H1 (cell line): ENCODE data around the gene INPPL1. TPM values are rescaled to one million over a fixed set of nuclear protein-coding genes. Genes with fewer than 3 reads are reported as not detected.

Experiments
- POU5F1 ChIP-seq: IDR thresholded peaks from 2 replicates; pipeline ENCODE4 v1.6.1; 2011; ENCODE audit warnings: low read depth, mild to moderate bottlenecking, low read length, moderate library complexity
- SP1 ChIP-seq: IDR thresholded peaks from 2 replicates; pipeline ENCODE4 v1.6.1; 2011; ENCODE audit warnings: low read depth, low read length
- SP4 ChIP-seq: IDR thresholded peaks from 2 replicates; pipeline ENCODE4 v1.6.1; 2012; ENCODE audit warnings: low read length, inconsistent platforms
- USF2 ChIP-seq: IDR thresholded peaks from 2 replicates; pipeline ENCODE4 v1.6.1; 2011; ENCODE audit warnings: low read length, improper control_type of control experiment
- polyA plus RNA-seq, 7 experiments: library from polyadenylated mRNA; depleted of rRNA in 3 of 7; stranded (reverse) in 5 of 7; unstranded in 2 of 7; fragments of >200 nt in 5 of 7; fragments of 200-250 nt in 2 of 7; gene quantifications; 1 replicate in 5 of 7; 2 replicates in 1 of 7; 4 replicates in 1 of 7; pipeline versions ENCODE4 v1.2.1 to v1.2.3, GENCODE V29; 2011 to 2013; ENCODE audit warnings: missing spikeins in 2 of 7, mixed read lengths in 2 of 7
- total RNA-seq: library from RNA; stranded (reverse); fragmentation: NEBNext Ultra II Directional; extraction: Animal tissue kit (Norgen Biotek cat#: 25700); gene quantifications from 2 replicates; pipeline ENCODE4 v1.2.1, GENCODE V29; 2021

The INPPL1 gene
- total and polyA plus RNA-seq, 2 of the 8 experiments (the other 6 are each of a cell fraction or from before 2014, with no cell fraction given) = 54.5 to 79.5 TPM

DNA sequence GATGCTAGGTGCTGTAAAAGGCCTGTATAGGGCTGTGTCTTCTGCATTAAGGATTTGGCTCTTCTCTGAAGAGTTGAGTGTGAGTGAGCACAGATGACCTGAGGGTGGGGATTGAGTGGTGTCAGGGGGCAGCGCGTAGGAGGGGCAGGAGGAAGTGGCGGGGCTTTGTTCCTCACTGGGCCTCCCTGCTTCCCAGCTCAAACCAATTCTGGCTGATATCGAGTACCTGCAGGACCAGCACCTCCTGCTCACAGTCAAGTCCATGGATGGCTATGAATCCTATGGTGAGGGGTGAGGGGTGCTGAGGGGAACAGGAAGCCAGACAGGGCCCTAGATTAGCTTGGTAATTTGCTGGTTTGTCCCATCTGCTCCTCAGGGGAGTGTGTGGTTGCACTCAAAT lies 10.4 kb downstream of the INPPL1 start (continued):
- TF ChIP-seq SP1 (no peak), USF2 (no peak), POU5F1 (no peak), SP4 (no peak)
